ENCODE data around the gene ABHD11.

The ABHD11 gene

GRCh38 chr7:73708961-73709549, 29.5 kb downstream of the ABHD11 start:
- Histone ChIP-seq H3K27ac (no peak overlapping the region), H3K9me3 (no peaks in the 10 kb centered on the region), H3K27me3 (peaks cover 96% of the 10 kb centered on the region), H3K4me3 (ENCODE audit: low read depth in 1 of 2, low read length in 1 of 2) (no peak overlapping the region), H3K4me1 (ENCODE audit: control insufficient read depth in 1 of 2, insufficient read depth in 1 of 2, low read depth in 1 of 2, low read length in 1 of 2) (peaks cover 0 to 2% of the 10 kb centered on the region in 2 experiments), H3K36me3 (no peaks in the 10 kb centered on the region)
- no peak for TF ChIP-seq CTCF (IDR thresholded peaks at IDR 0.05)

GRCh38 chr7:73707045-73707631, 31.5 kb downstream of the ABHD11 start:
- Histone ChIP-seq H3K4me1 (ENCODE audit: control insufficient read depth in 1 of 2, insufficient read depth in 1 of 2, low read depth in 1 of 2, low read length in 1 of 2) (peaks cover 3 to 9% of the 10 kb centered on the region in 2 experiments), H3K36me3 (no peaks in the 10 kb centered on the region), H3K27ac (no peak overlapping the region), H3K27me3 (peaks cover 96% of the 10 kb centered on the region), H3K4me3 (ENCODE audit: low read depth in 1 of 2, low read length in 1 of 2) (no peak overlapping the region), H3K9me3 (no peaks in the 10 kb centered on the region)
- TF ChIP-seq CTCF (IDR thresholded peaks at IDR 0.05): no peak

GRCh38 chr7:73706126-73707044, 32.2 kb downstream of the ABHD11 start:
- Histone ChIP-seq H3K27me3 (peaks cover 96% of the 10 kb centered on the region), H3K4me1 (ENCODE audit: control insufficient read depth in 1 of 2, insufficient read depth in 1 of 2, low read depth in 1 of 2, low read length in 1 of 2) (peaks cover 3 to 9% of the 10 kb centered on the region in 2 experiments), H3K36me3 (no peaks in the 10 kb centered on the region), H3K9me3 (no peaks in the 10 kb centered on the region), H3K27ac (no peak overlapping the region), H3K4me3 (ENCODE audit: low read depth in 1 of 2, low read length in 1 of 2) (no peak overlapping the region)
- TF ChIP-seq CTCF (IDR thresholded peaks at IDR 0.05): no peak

GRCh38 chr7:73705551-73705920, 33.1 kb downstream of the ABHD11 start:
- TF ChIP-seq CTCF (IDR thresholded peaks at IDR 0.05): no peak
- Histone ChIP-seq H3K4me3 (ENCODE audit: low read depth in 1 of 2, low read length in 1 of 2) (no peak overlapping the region), H3K27me3 (peaks cover 87% of the 10 kb centered on the region), H3K36me3 (no peaks in the 10 kb centered on the region), H3K27ac (no peak overlapping the region), H3K4me1 (ENCODE audit: control insufficient read depth in 1 of 2, insufficient read depth in 1 of 2, low read depth in 1 of 2, low read length in 1 of 2) (peaks cover 3 to 9% of the 10 kb centered on the region in 2 experiments), H3K9me3 (no peaks in the 10 kb centered on the region)

GRCh38 chr7:73704640-73705550, 33.7 kb downstream of the ABHD11 start:
- no peak for TF ChIP-seq CTCF (IDR thresholded peaks at IDR 0.05)
- Histone ChIP-seq H3K36me3 (peaks cover 5% of the 10 kb centered on the region), H3K4me1 (ENCODE audit: control insufficient read depth in 1 of 2, insufficient read depth in 1 of 2, low read depth in 1 of 2, low read length in 1 of 2) (peaks cover 3 to 9% of the 10 kb centered on the region in 2 experiments), H3K27ac (no peak overlapping the region), H3K4me3 (ENCODE audit: low read depth in 1 of 2, low read length in 1 of 2) (no peak overlapping the region), H3K27me3 (peaks cover 82% of the 10 kb centered on the region), H3K9me3 (no peaks in the 10 kb centered on the region)

All from neutrophil (primary cell).